HG02642 (cell line): ENCODE results near the gene MCM5.
"Not testable (repeated sequence)": the region's sequence is repeated elsewhere in the genome, so short reads cannot be mapped to it uniquely, and the experiment has no call there.

Experiments used
- ATAC-seq: cut with Tn5 transposase; IDR thresholded peaks from one replicate; pipeline ENCODE4 v1.9.1; 2021; ENCODE audit warnings: mild to moderate bottlenecking; ENCODE audit not compliant: unreplicated experiment, poor library complexity

MCM5 gene

DNA sequence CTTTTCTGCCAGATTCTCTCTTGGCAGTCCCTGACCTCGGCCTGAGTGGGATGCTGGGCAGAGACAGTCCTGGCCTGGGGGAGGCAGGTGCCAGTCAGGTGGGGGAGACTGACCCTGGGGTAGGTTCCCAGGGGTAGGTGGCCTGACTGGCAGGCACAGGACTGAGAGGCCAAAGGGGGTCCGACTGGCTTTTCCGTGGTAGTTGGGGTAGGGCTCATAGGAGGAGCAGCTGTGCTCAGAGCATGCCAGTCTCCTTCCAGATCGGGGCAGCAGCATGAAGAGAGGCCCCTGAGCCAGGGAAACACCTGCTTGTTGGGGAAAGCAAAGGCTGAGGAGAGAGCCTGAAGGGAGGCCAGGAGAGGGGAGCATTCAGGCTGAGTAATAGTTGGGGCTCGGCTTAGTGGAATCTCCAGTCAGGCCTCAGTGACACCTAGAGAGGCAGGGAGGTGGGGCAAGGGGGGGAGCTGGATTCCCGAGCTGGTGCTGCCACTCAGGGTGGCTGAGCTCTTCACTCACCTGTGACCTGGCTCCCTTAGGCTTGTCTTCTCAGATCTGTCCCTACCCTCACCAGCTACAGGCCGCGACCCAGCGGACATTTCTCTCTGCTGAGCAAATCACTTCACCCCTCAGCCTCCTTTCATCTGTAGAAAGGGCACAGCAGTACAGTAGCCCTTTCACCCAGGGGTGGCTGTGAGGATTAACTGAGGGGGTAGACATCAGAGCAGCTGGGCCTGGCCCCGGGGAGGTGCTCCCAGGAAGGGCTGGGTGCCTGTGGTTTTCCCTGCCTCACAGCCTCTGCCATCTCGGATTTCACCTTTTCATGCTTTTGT is 26.2 kb downstream of the MCM5 start:
- ATAC-seq: no peak

DNA sequence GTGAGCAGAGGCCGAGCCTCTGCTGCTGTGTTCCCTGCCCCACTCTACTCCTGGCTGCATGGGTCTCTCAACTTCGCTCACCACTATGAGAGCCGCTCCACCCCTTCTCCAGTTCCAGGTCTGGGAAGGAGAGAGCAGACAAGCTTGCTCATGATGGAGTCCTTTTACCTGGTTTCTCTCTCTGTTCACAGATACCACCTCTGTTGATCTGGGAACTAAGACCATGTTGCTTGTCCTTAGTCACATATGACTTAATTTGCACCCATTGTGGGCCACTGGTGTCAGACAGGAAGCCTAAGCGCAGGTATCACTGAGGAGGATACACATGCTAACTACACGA is 26.8 kb downstream of the MCM5 start:
- ATAC-seq: no peak

DNA sequence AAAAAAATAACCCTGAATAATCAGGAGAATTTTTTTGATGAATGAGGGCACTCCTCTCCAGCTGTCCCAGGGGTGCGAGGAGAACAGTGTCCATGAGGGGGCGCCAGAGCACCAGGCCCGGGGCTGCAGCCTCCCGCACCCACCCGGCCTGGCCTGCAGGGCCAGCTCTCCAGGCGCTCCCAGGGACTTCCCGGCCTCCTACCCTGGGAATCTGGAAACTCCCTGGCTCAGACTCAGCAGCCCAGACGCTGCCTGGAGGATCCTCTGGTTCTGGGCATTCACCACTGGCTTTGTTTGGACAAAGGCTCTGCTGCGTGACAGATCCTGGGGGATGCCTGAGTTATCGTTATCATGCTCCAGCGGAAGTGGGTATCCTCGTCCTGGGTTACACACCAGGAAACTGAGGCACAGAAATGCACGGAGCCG is 31.0 kb downstream of the MCM5 start:
- no peak for ATAC-seq

DNA sequence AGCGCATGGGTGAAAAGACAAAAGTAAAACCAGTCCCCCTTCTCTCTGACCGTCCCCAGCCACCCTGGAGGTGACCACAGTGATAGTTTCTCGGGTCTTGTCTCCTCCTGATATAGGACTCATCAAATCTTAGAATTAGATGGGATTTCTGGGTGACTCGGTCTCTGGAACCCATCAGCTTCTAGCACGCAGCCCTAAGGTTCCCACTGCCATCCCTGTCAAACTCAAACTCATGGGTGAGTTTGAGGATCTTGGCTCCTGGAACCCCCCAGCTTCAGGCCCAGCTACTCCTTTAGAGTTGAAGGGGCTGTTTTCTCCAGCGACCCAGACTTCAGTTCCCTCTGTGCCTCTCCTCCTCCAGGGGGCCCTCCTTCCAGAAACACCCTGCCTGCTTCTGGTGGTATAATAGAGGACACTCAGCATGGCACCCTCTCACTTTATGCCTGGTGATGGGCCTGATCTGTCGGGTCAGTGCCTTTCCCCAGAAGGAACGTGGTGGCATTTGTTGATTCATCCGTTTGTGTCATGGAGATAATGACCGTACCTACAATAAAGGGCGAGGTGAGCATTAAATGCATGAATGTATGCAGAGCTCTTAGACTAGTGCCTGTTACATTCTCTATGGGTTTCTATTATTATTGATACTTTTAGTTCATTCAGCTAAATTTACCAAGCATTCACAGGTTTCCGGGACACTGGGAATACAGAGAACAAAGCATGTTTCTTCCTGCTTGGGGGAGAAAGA is 31.7 kb downstream of the MCM5 start:
- ATAC-seq: no peak

DNA sequence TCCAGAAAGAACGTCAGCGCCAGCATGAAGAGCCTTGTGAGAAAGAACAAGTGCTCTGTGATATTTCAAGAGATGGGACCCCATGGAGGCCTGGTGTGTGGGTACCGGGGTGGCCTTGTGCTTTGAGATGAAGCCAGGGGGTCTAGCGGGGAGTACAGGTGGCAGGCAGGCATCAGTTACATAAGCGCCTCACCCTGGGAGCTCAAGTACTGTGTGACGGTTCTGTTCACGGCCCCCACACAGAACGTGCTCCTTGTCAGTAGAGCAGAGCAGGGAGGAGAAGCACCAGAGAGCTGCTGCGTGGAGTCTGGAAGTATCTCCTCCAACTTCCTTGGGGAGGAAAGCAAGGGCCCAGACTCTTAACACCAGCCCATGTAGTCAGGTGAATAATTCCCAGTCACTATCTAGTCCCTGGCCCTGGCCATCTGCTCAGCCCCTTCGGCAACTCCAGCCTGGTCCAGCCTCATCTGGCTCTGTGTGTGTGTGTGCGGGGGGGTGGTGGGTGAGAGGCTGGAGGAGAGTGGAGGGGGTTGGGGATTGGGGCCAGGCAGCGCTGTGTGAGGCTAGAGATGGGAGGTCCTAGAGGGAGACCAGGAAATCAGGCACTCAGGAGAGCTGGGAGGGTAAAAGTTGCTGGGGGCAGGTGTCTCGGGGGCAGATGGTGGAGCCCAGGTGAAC is 32.4 kb downstream of the MCM5 start:
- ATAC-seq: no peak

DNA sequence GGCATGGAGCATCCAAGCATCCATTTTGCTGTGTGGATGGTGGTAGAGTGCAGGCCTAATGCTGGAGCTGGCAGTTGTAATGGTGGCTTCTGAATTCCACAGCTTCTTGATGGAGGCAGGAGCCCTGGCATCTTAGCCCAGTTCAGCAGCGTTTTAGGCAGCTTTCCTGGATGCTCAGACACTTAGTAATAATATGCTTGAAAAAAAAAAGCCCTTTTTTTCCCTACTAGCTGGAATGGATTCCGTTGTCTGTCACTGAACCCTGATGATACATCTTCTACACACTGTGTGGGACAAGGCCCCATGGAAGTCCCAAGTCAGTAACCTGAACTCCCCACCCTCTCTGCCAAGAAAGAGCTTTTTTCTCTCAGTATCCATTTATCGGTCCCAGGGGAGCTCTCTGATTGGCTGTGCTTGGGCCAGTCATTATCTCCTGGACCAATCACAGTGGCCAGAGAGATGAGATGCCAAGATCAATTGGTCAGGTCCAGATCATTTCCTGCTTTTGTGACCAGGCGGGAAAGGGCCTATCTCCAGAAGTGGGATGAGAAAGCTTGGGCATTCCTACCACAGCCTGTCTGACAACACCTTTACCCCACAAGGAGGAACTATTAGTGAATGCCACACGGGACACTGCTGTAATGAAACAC is 34.2 kb downstream of the MCM5 start:
- ATAC-seq: no peak

DNA sequence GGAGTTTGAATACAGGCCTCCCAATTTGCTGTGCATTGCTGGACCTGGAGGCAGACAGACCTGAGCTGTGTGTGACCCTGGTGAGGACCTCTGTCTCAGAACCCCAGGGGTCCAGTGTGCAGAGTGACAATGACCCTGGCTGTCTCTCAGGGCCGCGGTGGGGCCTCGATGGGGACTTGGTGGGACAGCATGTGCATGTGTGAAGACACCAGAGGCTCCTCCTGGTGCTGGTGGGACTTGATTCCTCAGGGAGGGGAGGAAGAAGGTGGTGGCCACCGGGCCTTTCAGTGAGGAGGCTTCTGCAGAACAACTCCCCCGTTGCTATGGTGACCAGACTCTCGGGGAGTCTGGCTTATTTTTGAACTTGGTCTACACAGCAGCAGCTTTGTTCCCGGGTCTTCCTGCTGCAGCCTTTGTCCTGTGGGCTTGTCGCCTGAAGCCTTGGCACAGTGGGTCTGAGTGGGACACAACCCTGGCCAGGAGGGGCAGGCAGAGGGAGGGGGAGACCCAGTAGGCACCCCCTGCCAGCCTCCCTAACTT is 35.3 kb downstream of the MCM5 start:
- no peak for ATAC-seq

DNA sequence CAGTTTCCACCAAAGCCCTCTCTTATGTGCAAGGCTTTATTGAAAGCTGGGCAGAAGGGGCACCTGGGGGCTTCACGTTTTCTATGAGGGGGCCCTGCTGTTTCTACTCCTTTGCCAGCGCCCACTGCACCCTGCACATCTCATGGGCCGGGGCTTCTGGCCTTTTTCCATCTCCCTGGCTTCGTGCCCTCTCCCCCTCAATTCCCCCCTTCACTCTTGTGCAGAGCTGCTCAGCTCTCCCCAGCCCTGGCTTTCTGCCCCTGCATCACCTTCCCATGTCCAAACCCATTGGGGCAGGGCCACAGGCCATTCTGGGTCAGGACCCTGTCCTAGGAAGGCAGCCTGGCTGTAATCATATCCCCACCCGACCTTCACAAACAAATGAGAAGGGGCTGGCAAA is 36.5 kb downstream of the MCM5 start:
- no peak for ATAC-seq

DNA sequence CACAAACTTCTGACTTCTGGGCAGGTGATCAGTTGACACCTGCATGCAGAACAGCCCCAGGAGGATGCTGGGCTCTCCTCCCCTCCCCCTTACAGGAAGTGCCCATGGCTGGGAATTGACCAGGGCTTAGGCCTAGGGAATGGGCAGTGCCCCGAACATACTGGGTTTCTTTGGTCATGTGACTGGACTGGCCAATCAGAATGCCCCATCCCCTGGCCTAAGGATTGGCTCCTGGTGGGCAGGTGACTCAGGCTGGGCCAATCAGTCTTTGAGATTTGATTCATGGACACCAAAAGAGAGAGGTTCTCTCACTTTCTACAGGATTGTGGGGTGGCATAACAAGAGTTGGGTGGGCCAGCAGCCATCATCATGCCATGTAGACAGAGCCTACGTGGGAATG is 37.1 kb downstream of the MCM5 start:
- ATAC-seq: no peak

DNA sequence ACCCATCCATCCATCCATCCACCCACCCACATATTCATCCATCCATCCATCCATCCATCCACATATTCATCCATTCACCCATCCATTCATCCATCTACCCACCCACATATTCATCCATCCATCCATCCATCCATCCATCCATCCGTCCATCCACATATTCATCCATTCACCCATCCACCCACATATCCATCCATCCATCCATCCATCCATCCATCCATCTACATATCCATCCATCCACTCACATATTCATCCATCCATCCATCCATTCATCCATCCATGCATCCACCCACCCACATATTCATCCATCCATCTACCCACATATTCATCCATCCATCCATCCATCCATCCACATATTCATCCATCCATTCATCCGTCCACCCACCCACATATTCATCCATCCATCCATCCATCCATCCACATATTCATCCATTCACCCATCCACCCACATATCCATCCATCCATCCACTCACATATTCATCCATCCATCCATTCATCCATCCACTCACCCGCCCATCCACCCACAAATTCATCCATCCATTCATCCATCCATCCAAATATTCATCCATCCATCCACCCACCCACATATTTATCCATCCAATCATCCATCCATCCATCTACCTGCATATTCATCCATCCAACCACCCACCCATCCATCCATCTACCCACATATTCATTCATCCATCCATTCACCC is 38.9 kb downstream of the MCM5 start:
- ATAC-seq: not testable (repeated sequence)

DNA sequence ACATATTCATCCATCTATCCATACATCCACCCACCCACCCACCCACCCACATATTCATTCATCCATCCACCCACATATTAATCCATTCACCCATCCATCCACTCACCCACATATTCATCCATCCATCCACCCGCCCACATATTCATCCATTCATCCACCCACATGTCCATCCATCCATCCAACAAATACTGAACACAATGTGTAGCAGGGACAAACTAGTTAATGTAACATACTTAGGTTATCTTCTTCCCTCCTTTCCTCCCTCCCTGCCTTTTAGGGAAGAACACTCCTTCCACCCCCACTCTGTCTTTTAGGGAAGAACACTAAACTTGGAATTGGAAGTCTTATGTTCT is 39.4 kb downstream of the MCM5 start:
- ATAC-seq: no peak

DNA sequence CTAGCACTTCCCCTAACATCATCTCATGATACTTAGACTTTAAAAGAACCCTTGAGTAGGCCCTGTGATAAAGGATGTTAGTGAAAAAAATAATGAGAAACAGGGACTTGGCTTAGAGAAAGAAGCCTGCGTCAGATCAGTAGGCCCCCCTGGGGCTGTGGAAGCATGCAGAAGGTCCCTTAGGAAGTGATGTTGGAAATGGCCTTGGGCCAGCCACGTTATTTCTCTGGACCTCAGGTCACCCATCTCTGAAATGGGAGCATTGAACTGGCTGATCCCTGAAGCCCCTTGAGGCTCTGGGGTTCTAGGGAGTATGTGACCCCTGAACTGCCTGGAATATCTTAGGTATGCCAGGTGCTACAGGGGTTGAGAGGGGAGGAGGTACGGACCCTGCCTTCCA is 40.2 kb downstream of the MCM5 start:
- ATAC-seq: no peak

DNA sequence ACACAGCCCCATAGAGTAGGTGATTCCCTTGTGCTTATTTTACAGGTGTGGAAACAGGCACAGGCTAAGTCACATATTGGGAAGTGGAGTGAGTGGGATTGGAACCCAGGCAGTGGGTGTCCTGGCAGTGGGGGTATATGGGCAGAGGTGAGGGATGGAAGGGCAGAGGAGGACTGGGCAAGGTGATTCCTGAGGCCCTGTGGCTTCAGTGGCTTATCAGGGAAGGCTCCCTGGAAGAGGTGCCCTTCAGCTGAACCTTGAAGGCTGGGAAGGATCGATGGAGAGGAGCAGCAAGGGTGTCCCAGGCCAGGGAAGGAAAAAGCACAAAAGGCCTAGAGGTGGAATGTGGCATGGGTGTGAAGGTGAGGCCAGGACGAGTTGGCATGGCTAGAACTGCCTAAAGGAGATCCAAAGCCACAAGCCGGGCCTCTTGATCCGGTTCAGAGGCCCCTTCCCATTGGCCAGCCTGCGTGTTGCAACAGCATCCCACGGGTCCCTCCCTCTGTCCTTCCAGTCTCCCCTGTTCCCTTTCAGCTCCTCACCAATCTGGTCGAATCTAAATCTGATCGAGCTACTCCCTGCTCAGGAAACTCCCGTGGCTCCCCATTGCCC is 41.7 kb downstream of the MCM5 start:
- no peak for ATAC-seq

DNA sequence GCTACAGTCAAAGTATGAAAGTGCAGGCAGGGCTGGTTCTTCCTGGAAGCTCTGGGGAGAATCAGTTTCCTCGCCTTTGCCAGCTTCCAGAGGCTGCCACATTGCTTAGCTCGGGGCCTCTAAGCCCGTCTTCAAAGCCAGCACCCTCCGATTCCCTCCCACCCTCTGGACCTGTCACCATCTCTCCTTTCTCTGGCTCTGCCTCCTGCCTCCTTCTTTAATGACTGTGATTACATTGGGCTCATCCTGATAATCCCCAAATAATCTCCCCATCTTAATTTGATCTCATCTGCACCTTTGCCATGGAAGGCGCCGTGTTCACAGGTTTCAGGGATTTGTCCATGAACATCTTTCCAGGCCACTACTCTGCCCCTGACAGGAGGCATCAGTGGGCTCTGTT is 42.5 kb downstream of the MCM5 start:
- no peak for ATAC-seq

DNA sequence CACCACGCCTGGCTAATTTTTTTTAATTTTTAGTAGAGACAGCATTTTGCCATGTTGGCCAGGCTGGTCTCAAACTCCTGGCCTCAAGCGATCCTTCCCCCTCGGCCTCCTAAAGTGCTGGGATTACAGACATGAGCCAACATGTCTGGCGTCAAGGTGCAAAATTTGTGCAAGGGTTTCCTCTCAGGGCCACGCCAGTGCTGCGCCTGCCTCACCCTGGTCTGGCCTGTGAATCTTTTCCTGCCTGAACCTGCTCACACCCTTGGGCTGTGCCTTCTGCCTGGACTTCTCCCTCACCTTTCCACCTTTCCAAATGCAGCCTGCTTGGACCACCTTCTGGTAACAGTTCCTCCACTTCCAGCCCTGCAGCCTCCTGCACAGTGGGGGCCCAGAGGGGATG is 43.4 kb downstream of the MCM5 start:
- ATAC-seq: no peak

DNA sequence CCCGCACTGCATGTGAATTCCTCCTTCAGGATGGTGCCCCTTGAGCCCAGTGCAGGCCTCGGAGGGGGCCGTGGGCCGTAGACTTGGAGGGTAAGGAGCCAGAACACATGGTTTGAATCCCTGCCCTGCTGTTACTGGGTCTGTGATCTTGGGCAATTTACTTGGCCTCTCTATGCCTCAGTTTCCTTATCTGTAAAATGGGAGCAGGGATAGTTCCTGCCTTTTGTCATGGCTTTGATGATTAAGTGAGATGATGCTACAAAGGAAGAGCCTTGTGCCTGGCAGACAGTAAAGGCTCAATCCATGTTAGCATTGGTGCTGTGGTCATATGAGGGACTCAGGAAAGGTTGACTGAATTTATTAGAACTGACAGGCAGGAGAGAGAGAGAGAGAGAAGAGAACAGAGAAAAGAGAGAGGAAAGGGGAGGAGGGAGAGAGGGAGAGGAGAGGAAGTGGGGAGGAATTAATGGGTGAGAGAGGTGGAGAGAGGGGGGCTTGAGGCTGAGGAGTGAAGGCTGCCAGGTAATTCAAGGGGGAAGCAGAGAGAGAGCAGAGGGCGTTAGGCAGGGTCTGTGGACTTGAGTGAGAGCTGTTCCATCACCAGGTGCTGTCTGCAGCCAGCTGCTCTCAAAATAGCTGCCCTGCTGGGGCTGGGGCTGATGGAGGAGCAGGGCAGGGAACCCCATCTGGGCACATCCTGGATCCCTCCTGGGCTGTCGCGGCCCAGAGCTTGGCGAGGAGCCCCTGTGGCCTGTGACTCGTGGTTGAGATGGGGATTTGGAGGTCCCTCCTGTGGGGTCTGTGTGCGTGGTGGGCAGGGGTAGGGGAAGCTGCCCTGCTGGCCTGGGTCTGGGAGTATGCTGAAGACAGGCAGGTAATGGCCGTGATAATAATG is 44.1 kb downstream of the MCM5 start:
- no peak for ATAC-seq

DNA sequence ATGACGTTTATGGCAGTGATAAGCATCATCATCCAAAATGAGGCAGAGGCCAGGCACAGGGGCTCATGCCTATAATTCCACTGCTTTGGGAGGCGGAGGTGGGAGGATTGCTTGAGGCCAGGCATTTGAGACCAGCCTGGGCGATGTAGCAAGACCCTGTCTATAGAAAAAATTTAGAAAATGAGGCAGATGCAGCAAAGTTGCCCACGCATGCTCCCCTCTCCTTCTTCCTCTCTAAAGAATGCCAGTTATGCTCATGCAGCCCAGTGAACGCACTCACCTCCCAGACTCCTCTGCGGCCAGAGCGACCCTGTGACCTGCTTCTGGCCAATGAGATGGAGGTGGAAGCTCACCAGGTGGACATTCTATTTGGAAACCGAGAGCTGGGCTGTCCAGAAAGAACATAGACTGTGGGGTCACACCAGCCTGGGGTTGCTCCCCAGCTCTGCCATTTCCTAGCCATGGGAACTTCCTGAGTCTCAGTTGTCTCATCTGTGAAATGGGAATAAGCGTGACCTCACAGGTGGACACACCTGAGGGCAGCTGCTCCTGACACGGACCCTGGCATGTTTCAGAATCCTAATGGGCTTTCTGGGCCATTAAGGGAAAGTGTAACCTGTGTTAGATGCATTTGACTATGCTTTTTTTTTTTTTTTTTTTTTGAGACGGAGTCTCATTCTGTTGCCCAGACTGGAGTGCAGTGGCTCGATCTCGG is 44.9 kb downstream of the MCM5 start:
- no peak for ATAC-seq

DNA sequence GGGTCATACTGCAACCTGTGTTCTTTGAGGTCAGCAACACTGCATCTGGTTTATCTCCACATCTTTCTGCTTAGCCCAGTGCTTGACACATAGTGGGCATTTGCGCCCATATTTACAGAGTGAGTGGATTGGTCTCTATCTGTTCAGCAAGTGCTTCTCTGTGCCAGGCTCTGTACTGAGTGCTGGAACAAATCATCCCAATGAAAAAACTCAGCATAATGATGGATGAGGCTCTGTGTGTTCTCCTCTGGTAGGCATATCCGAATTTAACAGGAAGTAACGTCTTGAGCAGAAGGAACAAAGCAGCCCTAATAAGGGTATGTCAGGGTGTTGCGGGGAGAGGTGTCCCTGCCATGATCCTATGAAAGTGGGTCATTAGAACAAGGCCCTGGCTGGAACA is 46.0 kb downstream of the MCM5 start:
- ATAC-seq: no peak
